Choroid plexus epithelial cell (primary cell): ENCODE measurements around the gene SMG5.
A peak's percentile ranks its signal among the peaks of the same experiment; 100 is the strongest.

Experiments used
- DNase-seq: peaks from one replicate; pipeline ENCODE4 v3.0.0-alpha.2; 2010; ENCODE audit warnings: low read depth
- H3K4me3 ChIP-seq: 2 replicates; pipeline ENCODE4 v1.5.1; 2011; ENCODE audit warnings: low read depth, mild to moderate bottlenecking, control low read depth, low read length, moderate library complexity
- CTCF ChIP-seq: conservative IDR thresholded peaks from 2 replicates; pipeline ENCODE4 v1.5.1; 2011; ENCODE audit warnings: low read depth, mild to moderate bottlenecking, control low read depth, inconsistent platforms, low read length, moderate library complexity

Gene SMG5

DNA sequence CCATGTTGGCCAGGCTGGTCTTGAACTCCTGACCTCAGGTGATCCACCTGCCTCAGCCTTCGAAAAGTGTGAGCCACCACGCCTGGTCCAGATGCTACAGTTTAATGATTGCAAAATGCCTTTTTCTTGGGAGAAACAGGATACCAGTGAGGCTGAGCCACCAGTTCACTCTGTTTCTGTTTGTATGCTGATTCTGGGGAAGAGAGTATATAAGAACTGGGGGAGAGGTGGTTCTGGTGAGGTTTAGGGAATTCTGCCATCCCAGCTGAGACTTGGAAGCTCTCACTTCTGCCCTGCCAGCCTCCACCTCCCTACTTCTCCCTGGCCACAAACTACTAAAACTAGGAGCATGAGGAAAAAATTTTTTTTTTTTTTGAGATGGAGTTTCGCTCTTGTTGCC is 77.9 kb downstream of the SMG5 start:
- no peak overlapping the region for H3K4me3 ChIP-seq
- no peak for DNase-seq
- no peak for TF ChIP-seq CTCF

GRCh38 chr1:156203331-156203730 is 79.3 kb downstream of the SMG5 start:
- TF ChIP-seq CTCF: no peak
- DNase-seq: peak; percentile 73
- no peak overlapping the region for H3K4me3 ChIP-seq

DNA sequence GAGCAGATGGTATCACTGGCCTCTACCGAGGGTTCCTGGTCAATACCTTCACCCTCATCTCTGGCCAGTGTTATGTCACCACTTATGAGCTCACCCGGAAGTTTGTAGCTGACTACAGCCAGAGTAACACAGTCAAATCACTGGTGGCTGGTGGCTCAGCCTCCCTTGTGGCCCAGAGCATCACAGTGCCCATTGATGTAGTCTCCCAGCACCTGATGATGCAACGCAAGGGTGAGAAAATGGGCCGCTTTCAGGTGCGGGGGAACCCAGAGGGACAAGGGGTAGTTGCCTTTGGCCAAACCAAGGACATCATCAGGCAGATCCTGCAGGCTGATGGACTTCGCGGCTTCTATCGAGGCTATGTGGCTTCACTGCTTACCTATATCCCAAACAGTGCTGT is 82.6 kb downstream of the SMG5 start:
- no peak for DNase-seq
- H3K4me3 ChIP-seq: no peak overlapping the region
- no peak for TF ChIP-seq CTCF
